Measurements from ENCODE around the gene PCDHGA1.

- TF ChIP-seq, protein P1, sequence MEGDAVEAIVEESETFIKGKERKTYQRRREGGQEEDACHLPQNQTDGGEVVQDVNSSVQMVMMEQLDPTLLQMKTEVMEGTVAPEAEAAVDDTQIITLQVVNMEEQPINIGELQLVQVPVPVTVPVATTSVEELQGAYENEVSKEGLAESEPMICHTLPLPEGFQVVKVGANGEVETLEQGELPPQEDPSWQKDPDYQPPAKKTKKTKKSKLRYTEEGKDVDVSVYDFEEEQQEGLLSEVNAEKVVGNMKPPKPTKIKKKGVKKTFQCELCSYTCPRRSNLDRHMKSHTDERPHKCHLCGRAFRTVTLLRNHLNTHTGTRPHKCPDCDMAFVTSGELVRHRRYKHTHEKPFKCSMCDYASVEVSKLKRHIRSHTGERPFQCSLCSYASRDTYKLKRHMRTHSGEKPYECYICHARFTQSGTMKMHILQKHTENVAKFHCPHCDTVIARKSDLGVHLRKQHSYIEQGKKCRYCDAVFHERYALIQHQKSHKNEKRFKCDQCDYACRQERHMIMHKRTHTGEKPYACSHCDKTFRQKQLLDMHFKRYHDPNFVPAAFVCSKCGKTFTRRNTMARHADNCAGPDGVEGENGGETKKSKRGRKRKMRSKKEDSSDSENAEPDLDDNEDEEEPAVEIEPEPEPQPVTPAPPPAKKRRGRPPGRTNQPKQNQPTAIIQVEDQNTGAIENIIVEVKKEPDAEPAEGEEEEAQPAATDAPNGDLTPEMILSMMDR (IDR thresholded peaks at IDR 0.05), result no peak
- no peak for TF ChIP-seq POLR2A (IDR thresholded peaks at IDR 0.05)
Observed at GRCh38 chr5:141515946-141516671, 185.8 kb downstream of the PCDHGA1 start.

Measured in tibial nerve (tissue), 3 donors.